SU-DHL-6 (cell line): ENCODE data around the gene AFF4.

ENCODE experiments used
- H2AFZ ChIP-seq: fragments of 200-600 bp; sonication (generic); 2 replicates; pipeline ENCODE4 v1.6.1; 2014; ENCODE audit warnings: low read depth, mild to moderate bottlenecking, moderate library complexity, mixed read lengths, antibody characterized with exemption, low read length; ENCODE audit not compliant: severe bottlenecking
- H3F3A ChIP-seq: fragments of 200-600 bp; shearing (Covaris generic); 2 replicates; pipeline ENCODE4 v1.6.0; 2016; ENCODE audit warnings: antibody characterized with exemption, mild to moderate bottlenecking; ENCODE audit not compliant: insufficient read depth
- H3K27ac ChIP-seq: fragments of 200-600 bp; sonication (generic); 2 replicates; pipeline ENCODE4 v1.5.1; 2016; ENCODE audit warnings: low read depth, mild to moderate bottlenecking, low read length, moderate library complexity, mixed read lengths
- H3K27me3 ChIP-seq: fragments of 200-600 bp; sonication (generic), shearing (Covaris generic); 2 replicates; pipeline ENCODE4 v1.6.0; 2014; ENCODE audit warnings: mild to moderate bottlenecking, low read length
- H3K36me3 ChIP-seq: fragments of 200-600 bp; sonication (generic); 2 replicates; pipeline ENCODE4 v1.6.1; 2014; ENCODE audit warnings: mild to moderate bottlenecking, low read length, mixed read lengths
- H3K4me2 ChIP-seq: fragments of 300-600, 200-600 bp; shearing (Covaris generic), sonication (generic); 2 replicates; pipeline ENCODE4 v1.6.0; 2014; ENCODE audit warnings: low read length, low read depth, mild to moderate bottlenecking; ENCODE audit not compliant: poor library complexity, severe bottlenecking
- H3K4me3 ChIP-seq: fragments of 200-600 bp; sonication (generic); 2 replicates; pipeline ENCODE4 v1.5.1; 2014; ENCODE audit warnings: antibody characterized with exemption, low read length, mild to moderate bottlenecking, mixed read lengths; ENCODE audit not compliant: insufficient read depth, poor library complexity, severe bottlenecking
- H3K79me2 ChIP-seq: fragments of 200-600 bp; sonication (generic); 2 replicates; pipeline ENCODE4 v1.6.1; 2014; ENCODE audit warnings: mild to moderate bottlenecking, low read length, moderate library complexity; ENCODE audit not compliant: insufficient read depth
- H3K9ac ChIP-seq: fragments of 200-600 bp; sonication (generic); 2 replicates; pipeline ENCODE4 v1.7.0; 2014; ENCODE audit warnings: mild to moderate bottlenecking, low read length
- H3K9me2 ChIP-seq: fragments of 200-600 bp; sonication (generic); replicated peaks from 2 replicates; pipeline ENCODE4 v1.6.1; 2014; ENCODE audit warnings: low read length; ENCODE audit not compliant: insufficient read depth
- H3K9me3 ChIP-seq: fragments of 200-600 bp; sonication (generic); 2 replicates; pipeline ENCODE4 v1.6.1; 2014; ENCODE audit warnings: low read length, mixed read lengths; ENCODE audit not compliant: insufficient read depth
- H4K20me1 ChIP-seq: fragments of 200-600 bp; sonication (generic); 2 replicates; pipeline ENCODE4 v1.6.1; 2014; ENCODE audit warnings: low read depth, mild to moderate bottlenecking, antibody characterized with exemption, low read length, moderate library complexity, mixed read lengths
- EZH2phosphoT487 ChIP-seq: fragments of 200-600 bp; sonication (generic), shearing (Covaris generic); conservative IDR thresholded peaks from 2 replicates; pipeline ENCODE4 v1.6.1; 2018; ENCODE audit warnings: mild to moderate bottlenecking, antibody characterized with exemption, low read length, moderate library complexity, mixed read lengths
- TF ChIP-seq, protein P1 (sequence below): fragments of 200-600 bp; sonication (generic); IDR thresholded peaks from one replicate; pipeline ENCODE4 v1.5.1; 2017; ENCODE audit warnings: antibody characterized with exemption, mild to moderate bottlenecking, low read length, moderate library complexity; ENCODE audit not compliant: insufficient read depth, poor library complexity, severe bottlenecking

Gene AFF4

DNA sequence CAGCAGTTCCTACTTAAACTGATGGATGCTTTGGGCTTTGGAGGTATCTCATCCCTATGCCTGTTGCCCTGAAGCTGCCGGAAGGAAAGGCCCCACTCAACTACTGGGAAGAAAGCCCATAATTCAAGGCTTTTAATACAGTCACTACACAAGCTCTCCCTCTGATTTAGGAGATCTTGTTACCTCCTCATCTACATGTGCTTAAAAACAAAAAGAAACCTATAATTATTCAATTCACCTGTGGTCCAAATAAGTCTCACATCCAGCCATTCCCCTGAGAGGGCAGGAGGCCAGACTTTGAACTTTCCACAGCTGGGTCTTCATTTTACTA lies 90.7 kb downstream of the AFF4 start:
- no peaks in the 10 kb centered on the region for H3K27me3 ChIP-seq
- no peak overlapping the region for H2AFZ ChIP-seq
- no peaks in the 10 kb centered on the region for H3K9me2 ChIP-seq
- no peaks in the 10 kb centered on the region for H4K20me1 ChIP-seq
- H3K79me2 ChIP-seq = peaks cover under 1% of the 10 kb centered on the region; the same call in 1 of the 2 replicates
- no peak for TF ChIP-seq EZH2phosphoT487
- TF ChIP-seq, protein P1, sequence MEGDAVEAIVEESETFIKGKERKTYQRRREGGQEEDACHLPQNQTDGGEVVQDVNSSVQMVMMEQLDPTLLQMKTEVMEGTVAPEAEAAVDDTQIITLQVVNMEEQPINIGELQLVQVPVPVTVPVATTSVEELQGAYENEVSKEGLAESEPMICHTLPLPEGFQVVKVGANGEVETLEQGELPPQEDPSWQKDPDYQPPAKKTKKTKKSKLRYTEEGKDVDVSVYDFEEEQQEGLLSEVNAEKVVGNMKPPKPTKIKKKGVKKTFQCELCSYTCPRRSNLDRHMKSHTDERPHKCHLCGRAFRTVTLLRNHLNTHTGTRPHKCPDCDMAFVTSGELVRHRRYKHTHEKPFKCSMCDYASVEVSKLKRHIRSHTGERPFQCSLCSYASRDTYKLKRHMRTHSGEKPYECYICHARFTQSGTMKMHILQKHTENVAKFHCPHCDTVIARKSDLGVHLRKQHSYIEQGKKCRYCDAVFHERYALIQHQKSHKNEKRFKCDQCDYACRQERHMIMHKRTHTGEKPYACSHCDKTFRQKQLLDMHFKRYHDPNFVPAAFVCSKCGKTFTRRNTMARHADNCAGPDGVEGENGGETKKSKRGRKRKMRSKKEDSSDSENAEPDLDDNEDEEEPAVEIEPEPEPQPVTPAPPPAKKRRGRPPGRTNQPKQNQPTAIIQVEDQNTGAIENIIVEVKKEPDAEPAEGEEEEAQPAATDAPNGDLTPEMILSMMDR = no peak
- H3K9ac ChIP-seq = no peak overlapping the region
- H3K27ac ChIP-seq = no peak overlapping the region
- no peaks in the 10 kb centered on the region for H3K9me3 ChIP-seq
- 0 out of 2 replicates have a peak, but pooled peaks cover 6% of the 10 kb centered on the region for H3K36me3 ChIP-seq
- no peak overlapping the region for H3K4me3 ChIP-seq
- no peak overlapping the region for H3K4me2 ChIP-seq
- 0 out of 2 replicates have a peak, but pooled peaks cover 6% of the 10 kb centered on the region for H3F3A ChIP-seq

DNA sequence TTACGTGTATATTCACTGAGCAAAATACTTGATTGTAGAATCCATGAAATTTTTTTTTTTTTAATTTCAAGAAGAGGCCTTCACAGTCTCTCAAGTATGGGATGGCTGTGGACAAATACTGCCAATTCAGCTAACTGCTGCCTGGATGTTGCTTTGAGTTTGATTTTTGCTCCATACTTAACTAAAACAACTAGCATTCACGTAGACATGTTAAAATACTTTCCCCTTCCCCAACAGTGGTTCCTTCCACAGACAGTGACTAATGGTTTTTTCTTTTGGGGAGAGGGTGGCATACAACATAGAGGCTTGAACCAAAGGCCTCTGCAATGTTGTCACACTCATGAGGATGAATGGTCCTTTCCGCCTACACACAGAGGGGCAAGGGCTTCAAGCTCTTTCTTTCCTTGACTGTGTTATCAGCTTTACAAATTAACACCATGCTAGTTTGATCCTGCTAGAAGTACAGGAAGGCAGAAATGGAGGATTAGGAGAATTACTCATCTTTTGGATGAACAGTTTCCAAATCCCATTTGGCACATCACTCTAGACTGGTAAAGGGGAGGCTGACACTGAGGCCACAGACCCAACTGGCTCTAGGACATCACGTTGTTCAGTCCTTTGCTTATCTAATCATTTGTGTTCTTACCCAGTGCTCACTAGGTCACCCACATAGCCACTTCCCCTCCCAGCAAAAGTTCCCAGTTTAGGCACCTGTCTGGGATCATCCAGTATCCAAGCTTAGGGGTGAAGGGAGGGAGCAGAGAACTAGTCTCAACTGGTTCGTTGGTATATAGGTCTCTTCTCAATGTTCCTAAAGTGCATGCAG lies 91.8 kb downstream of the AFF4 start:
- 0 out of 2 replicates have a peak, but pooled peaks cover 6% of the 10 kb centered on the region for H3K36me3 ChIP-seq

DNA sequence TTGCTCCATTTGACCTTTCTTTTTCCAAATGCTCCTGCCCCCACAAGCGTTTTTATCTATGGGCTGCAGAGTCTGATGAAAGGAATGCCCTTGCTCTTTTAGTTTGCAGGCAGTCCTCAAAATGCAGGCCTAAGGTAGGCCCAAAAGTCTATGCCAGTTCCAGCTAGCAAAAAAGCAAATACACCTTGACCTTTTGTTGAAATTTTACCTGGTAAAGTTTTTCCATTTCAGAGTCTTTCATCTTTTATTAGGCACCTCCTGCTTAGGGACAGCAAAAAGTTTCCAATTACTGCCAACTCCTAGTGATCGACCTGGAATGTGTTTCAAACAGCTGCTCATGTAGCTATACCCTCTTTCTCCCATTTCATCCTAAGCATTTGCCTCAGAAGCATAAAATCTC lies 92.6 kb downstream of the AFF4 start:
- H3K9me3 ChIP-seq = no peaks in the 10 kb centered on the region
- H3K9me2 ChIP-seq = no peaks in the 10 kb centered on the region
- H4K20me1 ChIP-seq = no peaks in the 10 kb centered on the region
- no peak overlapping the region for H3K4me2 ChIP-seq
- TF ChIP-seq, protein P1 = no peak
- no peak for TF ChIP-seq EZH2phosphoT487
- H3K27ac ChIP-seq = no peak overlapping the region
- H3K9ac ChIP-seq = no peak overlapping the region
- no peaks in the 10 kb centered on the region for H3K27me3 ChIP-seq
- 0 out of 2 replicates have a peak, but pooled peaks cover 6% of the 10 kb centered on the region for H3K36me3 ChIP-seq
- H3K4me3 ChIP-seq = no peak overlapping the region
- H3F3A ChIP-seq = peaks cover 6% of the 10 kb centered on the region; the same call in 1 of the 2 replicates
- no peak overlapping the region for H2AFZ ChIP-seq
- peaks cover 13% of the 10 kb centered on the region for H3K79me2 ChIP-seq

More for the DNA sequence above, 91.8 kb downstream of the AFF4 start:
- H3K27ac ChIP-seq = no peak overlapping the region
- H3K9ac ChIP-seq = no peak overlapping the region
- no peak overlapping the region for H3K4me2 ChIP-seq
- TF ChIP-seq, protein P1 = no peak
- TF ChIP-seq EZH2phosphoT487 = no peak
- H3F3A ChIP-seq = 0 out of 2 replicates have a peak, but pooled peaks cover 6% of the 10 kb centered on the region
- H4K20me1 ChIP-seq = no peaks in the 10 kb centered on the region
- H3K9me2 ChIP-seq = no peaks in the 10 kb centered on the region
- no peak overlapping the region for H2AFZ ChIP-seq
- no peaks in the 10 kb centered on the region for H3K27me3 ChIP-seq
- no peaks in the 10 kb centered on the region for H3K9me3 ChIP-seq
- H3K79me2 ChIP-seq = peaks cover 12% of the 10 kb centered on the region
- H3K4me3 ChIP-seq = no peak overlapping the region
